Gastroesophageal sphincter (tissue), 4 donors: ENCODE results near the gene EMILIN2. TPM values are rescaled to one million over a fixed set of nuclear protein-coding genes. Genes with fewer than 3 reads are reported as not detected.

Experiments
- ATAC-seq: fragments of 150-250 bp; one replicate; pipeline ENCODE4 v1.9.1; 2016; ENCODE audit warnings: mild to moderate bottlenecking, moderate library complexity
- H3K27ac ChIP-seq, 4 donors: fragments of 200-600 bp; sonication (generic) in 3 of 4; 1 replicate in 3 of 4; 2 replicates in 1 of 4; pipeline ENCODE4 v1.5.1; 2016 to 2019
- H3K27me3 ChIP-seq: fragments of 200-600 bp; sonication (generic); one replicate; pipeline ENCODE4 v1.5.1; 2019
- H3K36me3 ChIP-seq, 2 donors: fragments of 200-600 bp; sonication (generic); one replicate each; pipeline ENCODE4 v1.5.1; 2019; ENCODE audit warnings: control low read depth in 1 of 2
- H3K4me1 ChIP-seq, 3 donors: fragments of 200-600 bp; sonication (generic); 1 replicate in 2 of 3; 2 replicates in 1 of 3; pipeline ENCODE4 v1.5.1; 2016 to 2019; ENCODE audit warnings: control low read depth in 2 of 3
- H3K4me3 ChIP-seq, 2 donors: fragments of 200-600 bp; sonication (generic); one replicate each; pipeline ENCODE4 v1.5.1; 2019; ENCODE audit warnings: mild to moderate bottlenecking in 1 of 2, moderate library complexity in 1 of 2
- H3K9me3 ChIP-seq, 3 donors: fragments of 200-600 bp; sonication (generic); one replicate each; pipeline ENCODE4 v1.5.1; 2017 to 2019; ENCODE audit warnings: control low read depth in 2 of 3
- EP300 ChIP-seq: sonication (generic); formaldehyde crosslinking; IDR thresholded peaks from one replicate; pipeline ENCODE4 v1.6.1; 2017; ENCODE audit warnings: antibody characterized with exemption, mild to moderate bottlenecking
- POLR2A ChIP-seq, 2 donors: fragments of 450-650 bp; IDR thresholded peaks; one replicate each; pipeline ENCODE4 v1.6.1; 2017; ENCODE audit warnings: antibody characterized with exemption in 2 of 2, mild to moderate bottlenecking in 2 of 2, moderate library complexity in 1 of 2
- POLR2AphosphoS5 ChIP-seq: sonication (generic); formaldehyde crosslinking; IDR thresholded peaks from one replicate; pipeline ENCODE4 v1.6.1; 2017; ENCODE audit warnings: antibody characterized with exemption
- WGBS, 2 donors: methylation state at CpG; one replicate each; pipeline ENCODE4 v1.1.5; 2018; ENCODE audit warnings: low coverage in 1 of 2; 5-methylcytosine and 5-hydroxymethylcytosine counted together
- total RNA-seq, 4 donors: library from RNA; depleted of rRNA; stranded (reverse); fragments of >200 nt; gene quantifications; one replicate each; pipeline ENCODE4 v1.1.0, GENCODE V29; 2016
- TF ChIP-seq, protein P1 (sequence below), 4 experiments: fragments of 200-600 bp in 2 of 4; fragments of 450-650 bp in 2 of 4; sonication (generic) in 1 of 4; IDR thresholded peaks; one replicate each; pipeline ENCODE4 v1.5.1; 2017 to 2019; ENCODE audit warnings: antibody characterized with exemption in 4 of 4, mild to moderate bottlenecking in 2 of 4, moderate library complexity in 2 of 4

EMILIN2 gene
- total RNA-seq, 4 donors from 2014 or later: 11.2 to 20.9 (median 17.0) TPM

DNA sequence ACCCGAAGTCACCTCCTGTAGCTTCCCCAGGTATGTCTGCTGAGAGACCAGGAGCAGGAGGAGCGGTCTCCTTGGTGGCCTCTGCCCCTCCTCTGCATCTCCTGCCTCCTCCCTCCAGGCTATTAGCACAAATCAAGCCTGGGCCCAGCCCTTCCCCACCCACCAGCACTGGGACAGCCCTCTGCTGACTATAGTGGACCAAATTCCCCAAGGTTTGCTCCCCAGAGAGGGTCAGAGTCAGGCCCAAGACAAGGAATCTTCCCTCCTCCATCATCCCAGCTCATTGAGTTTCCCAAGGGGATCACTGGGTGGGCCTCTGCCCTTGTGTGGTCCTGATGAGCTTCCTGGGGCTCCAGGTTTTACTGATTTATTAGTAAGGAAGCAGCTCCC is 62.1 kb downstream of the EMILIN2 start:
- TF ChIP-seq EP300: no peak
- TF ChIP-seq, protein P1, sequence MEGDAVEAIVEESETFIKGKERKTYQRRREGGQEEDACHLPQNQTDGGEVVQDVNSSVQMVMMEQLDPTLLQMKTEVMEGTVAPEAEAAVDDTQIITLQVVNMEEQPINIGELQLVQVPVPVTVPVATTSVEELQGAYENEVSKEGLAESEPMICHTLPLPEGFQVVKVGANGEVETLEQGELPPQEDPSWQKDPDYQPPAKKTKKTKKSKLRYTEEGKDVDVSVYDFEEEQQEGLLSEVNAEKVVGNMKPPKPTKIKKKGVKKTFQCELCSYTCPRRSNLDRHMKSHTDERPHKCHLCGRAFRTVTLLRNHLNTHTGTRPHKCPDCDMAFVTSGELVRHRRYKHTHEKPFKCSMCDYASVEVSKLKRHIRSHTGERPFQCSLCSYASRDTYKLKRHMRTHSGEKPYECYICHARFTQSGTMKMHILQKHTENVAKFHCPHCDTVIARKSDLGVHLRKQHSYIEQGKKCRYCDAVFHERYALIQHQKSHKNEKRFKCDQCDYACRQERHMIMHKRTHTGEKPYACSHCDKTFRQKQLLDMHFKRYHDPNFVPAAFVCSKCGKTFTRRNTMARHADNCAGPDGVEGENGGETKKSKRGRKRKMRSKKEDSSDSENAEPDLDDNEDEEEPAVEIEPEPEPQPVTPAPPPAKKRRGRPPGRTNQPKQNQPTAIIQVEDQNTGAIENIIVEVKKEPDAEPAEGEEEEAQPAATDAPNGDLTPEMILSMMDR (IDR thresholded peaks at IDR 0.05): no peak
- TF ChIP-seq POLR2AphosphoS5: no peak
- no peak for TF ChIP-seq POLR2A (IDR thresholded peaks at IDR 0.05)

DNA sequence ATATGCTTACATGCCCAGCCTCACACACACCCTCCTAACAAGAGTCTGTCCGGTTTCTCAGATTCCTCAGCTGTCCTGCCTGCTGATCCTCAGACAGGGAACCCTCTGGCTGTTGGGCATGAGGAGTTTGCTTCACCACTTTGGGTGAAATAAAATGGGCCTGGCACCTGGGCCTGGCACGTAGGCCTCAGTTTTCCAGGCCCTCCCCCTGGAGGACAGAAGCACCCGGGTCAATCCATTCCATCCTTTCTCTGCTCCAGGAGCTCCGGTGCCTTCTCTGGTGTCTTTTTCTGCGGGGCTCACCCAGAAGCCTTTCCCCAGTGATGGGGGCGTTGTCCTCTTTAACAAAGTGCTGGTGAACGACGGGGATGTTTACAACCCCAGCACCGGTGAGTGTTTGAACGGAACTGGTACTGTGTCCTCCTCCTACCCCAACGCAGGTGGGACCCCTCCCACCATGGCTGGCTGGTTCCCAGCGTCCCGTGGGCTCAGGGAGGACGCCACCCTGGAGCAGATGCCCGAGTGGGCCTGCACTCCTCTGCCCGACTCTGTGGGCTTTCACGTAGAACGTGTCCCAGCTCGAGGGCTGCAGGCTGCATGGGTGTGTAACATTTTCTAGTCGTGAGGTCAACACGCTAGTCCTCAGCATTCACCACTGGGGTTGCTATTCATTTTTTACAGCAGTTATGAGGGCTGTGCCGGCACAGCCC is 62.8 kb downstream of the EMILIN2 start:
- Histone ChIP-seq H3K27ac (no peak overlapping the region), H3K9me3 (no peaks in the 10 kb centered on the region), H3K4me1 (peaks cover 0 to 33% (median 3%) of the 10 kb centered on the region in 3 donors), H3K36me3 (peaks cover 0 to 56% of the 10 kb centered on the region in 2 donors), H3K27me3 (peaks cover 66% of the 10 kb centered on the region), H3K4me3 (no peak overlapping the region)
- TF ChIP-seq, protein P1 (IDR thresholded peaks at IDR 0.05): no peak
- TF ChIP-seq POLR2AphosphoS5: no peak
- TF ChIP-seq POLR2A (IDR thresholded peaks at IDR 0.05): no peak
- no peak for TF ChIP-seq EP300
- WGBS, 2 donors: 100% methylated on average over 1 to 3 of the region's 22 CpGs
- ATAC-seq: no peak

More for the DNA sequence above, 62.1 kb downstream of the EMILIN2 start:
- Histone ChIP-seq H3K9me3 (no peaks in the 10 kb centered on the region), H3K27ac (no peak overlapping the region), H3K27me3 (peaks cover 66% of the 10 kb centered on the region), H3K4me3 (no peak overlapping the region), H3K4me1 (peaks cover 0 to 35% (median 0%) of the 10 kb centered on the region in 3 donors), H3K36me3 (peaks cover 0 to 50% of the 10 kb centered on the region in 2 donors)
- WGBS, 2 donors: 67 to 100% methylated on average over 1 of the region's 2 CpGs
- ATAC-seq: no peak

- peaks cover 0 to 31% (median 3%) of the 10 kb centered on the region in 3 donors for H3K4me1 ChIP-seq
- no peak overlapping the region for H3K27ac ChIP-seq
- TF ChIP-seq, protein P1 (IDR thresholded peaks at IDR 0.05): no peak
- TF ChIP-seq POLR2A (IDR thresholded peaks at IDR 0.05) (no peak), EP300 (no peak), POLR2AphosphoS5 (no peak)
- WGBS, 2 donors: 60 to 83% methylated on average over 1 of the region's 10 CpGs
- H3K27me3 ChIP-seq: peaks cover 66% of the 10 kb centered on the region
- no peak overlapping the region for H3K4me3 ChIP-seq
- no peak for ATAC-seq
- H3K36me3 ChIP-seq: peaks cover 0 to 63% of the 10 kb centered on the region in 2 donors
- H3K9me3 ChIP-seq: no peaks in the 10 kb centered on the region
Measured at GRCh38 chr18:2910261-2910660, 63.5 kb downstream of the EMILIN2 start.

DNA sequence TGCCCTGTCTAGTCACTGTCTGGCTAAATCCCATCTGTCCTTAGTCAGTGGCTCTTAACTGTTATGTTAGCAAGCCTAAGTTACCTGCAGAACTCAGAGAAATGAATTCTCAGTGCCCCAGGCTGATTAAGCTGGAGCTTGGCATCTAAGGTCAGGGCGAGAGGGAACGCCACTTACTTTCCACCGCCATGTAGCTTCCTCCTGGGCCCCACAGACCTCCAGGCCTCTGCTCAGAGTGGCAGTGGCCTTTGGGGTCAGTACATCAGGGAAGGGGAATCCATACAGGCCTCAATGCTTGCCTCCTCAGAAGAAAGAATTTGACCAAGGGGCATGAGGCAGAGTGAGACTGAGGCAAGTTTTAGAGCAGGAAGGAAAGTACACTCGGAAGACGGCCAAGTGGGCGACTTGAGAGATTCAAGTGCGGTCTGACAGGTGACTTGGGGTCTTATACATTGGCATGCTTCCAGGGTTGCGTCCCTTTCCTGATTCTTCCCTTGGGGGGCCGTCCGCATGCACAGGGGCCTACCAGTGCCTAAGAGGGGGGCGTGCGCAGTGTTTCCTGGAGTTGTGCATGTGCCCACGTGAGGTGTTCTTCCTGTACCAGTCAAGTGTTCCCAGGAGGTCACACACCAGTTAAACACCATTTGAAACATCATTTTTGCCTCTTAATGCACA is 64.1 kb downstream of the EMILIN2 start:
- 88 to 96% methylated on average over 10 to 11 of the region's 13 CpGs for WGBS, 2 donors
- peaks cover 0 to 25% (median 3%) of the 10 kb centered on the region in 3 donors for H3K4me1 ChIP-seq
- H3K27me3 ChIP-seq: peaks cover 63% of the 10 kb centered on the region
- ATAC-seq: no peak
- H3K9me3 ChIP-seq: no peaks in the 10 kb centered on the region
- H3K4me3 ChIP-seq: no peak overlapping the region
- no peak overlapping the region for H3K27ac ChIP-seq
- TF ChIP-seq, protein P1 (IDR thresholded peaks at IDR 0.05): no peak
- TF ChIP-seq EP300: no peak
- no peak for TF ChIP-seq POLR2AphosphoS5
- no peak for TF ChIP-seq POLR2A (IDR thresholded peaks at IDR 0.05)
- peaks cover 0 to 69% of the 10 kb centered on the region in 2 donors for H3K36me3 ChIP-seq
